Loucy (cell line): Measurements from ENCODE around the gene PTPN5.

Source experiments
- EZH2phosphoT487 ChIP-seq: fragments of 200-600 bp; IDR thresholded peaks from 2 replicates; pipeline ENCODE4 v1.6.1; 2018; ENCODE audit warnings: antibody characterized with exemption, mild to moderate bottlenecking, moderate library complexity, borderline replicate concordance
- TF ChIP-seq, protein P1 (sequence below): fragments of 200-600 bp; sonication (generic); conservative IDR thresholded peaks from 2 replicates; pipeline ENCODE4 v1.5.1; 2014; ENCODE audit warnings: mild to moderate bottlenecking, antibody characterized with exemption, low read length

- TF ChIP-seq, protein P1, sequence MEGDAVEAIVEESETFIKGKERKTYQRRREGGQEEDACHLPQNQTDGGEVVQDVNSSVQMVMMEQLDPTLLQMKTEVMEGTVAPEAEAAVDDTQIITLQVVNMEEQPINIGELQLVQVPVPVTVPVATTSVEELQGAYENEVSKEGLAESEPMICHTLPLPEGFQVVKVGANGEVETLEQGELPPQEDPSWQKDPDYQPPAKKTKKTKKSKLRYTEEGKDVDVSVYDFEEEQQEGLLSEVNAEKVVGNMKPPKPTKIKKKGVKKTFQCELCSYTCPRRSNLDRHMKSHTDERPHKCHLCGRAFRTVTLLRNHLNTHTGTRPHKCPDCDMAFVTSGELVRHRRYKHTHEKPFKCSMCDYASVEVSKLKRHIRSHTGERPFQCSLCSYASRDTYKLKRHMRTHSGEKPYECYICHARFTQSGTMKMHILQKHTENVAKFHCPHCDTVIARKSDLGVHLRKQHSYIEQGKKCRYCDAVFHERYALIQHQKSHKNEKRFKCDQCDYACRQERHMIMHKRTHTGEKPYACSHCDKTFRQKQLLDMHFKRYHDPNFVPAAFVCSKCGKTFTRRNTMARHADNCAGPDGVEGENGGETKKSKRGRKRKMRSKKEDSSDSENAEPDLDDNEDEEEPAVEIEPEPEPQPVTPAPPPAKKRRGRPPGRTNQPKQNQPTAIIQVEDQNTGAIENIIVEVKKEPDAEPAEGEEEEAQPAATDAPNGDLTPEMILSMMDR, result no peak
- TF ChIP-seq EZH2phosphoT487, result no peak
Observed at GRCh38 chr11:18757811-18758210, 33.8 kb downstream of the PTPN5 start.
